HS-5 (cell line): Measurements from ENCODE around the gene CDC42BPG.
"Not testable (repeated sequence)": the region's sequence is repeated elsewhere in the genome, so short reads cannot be mapped to it uniquely, and the experiment has no call there.

Experiments used
- DNase-seq: peaks from one replicate; pipeline ENCODE4 v3.0.0-alpha.2; 2012; ENCODE audit warnings: low read depth

Gene CDC42BPG

GRCh38 chr11:64850979-64851567, 6.6 kb upstream of the CDC42BPG start:
- no peak for DNase-seq

GRCh38 chr11:64849598-64850356, 5.3 kb upstream of the CDC42BPG start:
- DNase-seq = no peak

GRCh38 chr11:64848826-64849597, 4.6 kb upstream of the CDC42BPG start:
- DNase-seq = no peak

GRCh38 chr11:64848214-64848825, 3.9 kb upstream of the CDC42BPG start:
- no peak for DNase-seq

GRCh38 chr11:64846998-64847666, 2.7 kb upstream of the CDC42BPG start:
- peak; percentile 69 for DNase-seq

GRCh38 chr11:64845776-64846129, 1.3 kb upstream of the CDC42BPG start:
- DNase-seq = not testable (repeated sequence)

GRCh38 chr11:64845129-64845775, 799 bp upstream of the CDC42BPG start:
- no peak for DNase-seq

- DNase-seq = no peak
Measured at GRCh38 chr11:64843686-64844329, 645 bp downstream of the CDC42BPG start.

GRCh38 chr11:64842851-64843685, 1.4 kb downstream of the CDC42BPG start:
- no peak for DNase-seq

- no peak for DNase-seq
Measured at GRCh38 chr11:64842366-64842759, 2.1 kb downstream of the CDC42BPG start.

GRCh38 chr11:64841592-64842365, 2.7 kb downstream of the CDC42BPG start:
- DNase-seq = no peak

- no peak for DNase-seq
Measured at GRCh38 chr11:64839887-64840782, 4.3 kb downstream of the CDC42BPG start.

- no peak for DNase-seq
Measured at GRCh38 chr11:64839335-64839734, 5.1 kb downstream of the CDC42BPG start.

- no peak for DNase-seq
Measured at GRCh38 chr11:64838600-64839334, 5.7 kb downstream of the CDC42BPG start.

GRCh38 chr11:64837887-64838351, 6.5 kb downstream of the CDC42BPG start:
- no peak for DNase-seq

GRCh38 chr11:64836448-64837072, 7.9 kb downstream of the CDC42BPG start:
- DNase-seq = no peak
